Measurements from ENCODE around the gene ALG1.

DNA sequence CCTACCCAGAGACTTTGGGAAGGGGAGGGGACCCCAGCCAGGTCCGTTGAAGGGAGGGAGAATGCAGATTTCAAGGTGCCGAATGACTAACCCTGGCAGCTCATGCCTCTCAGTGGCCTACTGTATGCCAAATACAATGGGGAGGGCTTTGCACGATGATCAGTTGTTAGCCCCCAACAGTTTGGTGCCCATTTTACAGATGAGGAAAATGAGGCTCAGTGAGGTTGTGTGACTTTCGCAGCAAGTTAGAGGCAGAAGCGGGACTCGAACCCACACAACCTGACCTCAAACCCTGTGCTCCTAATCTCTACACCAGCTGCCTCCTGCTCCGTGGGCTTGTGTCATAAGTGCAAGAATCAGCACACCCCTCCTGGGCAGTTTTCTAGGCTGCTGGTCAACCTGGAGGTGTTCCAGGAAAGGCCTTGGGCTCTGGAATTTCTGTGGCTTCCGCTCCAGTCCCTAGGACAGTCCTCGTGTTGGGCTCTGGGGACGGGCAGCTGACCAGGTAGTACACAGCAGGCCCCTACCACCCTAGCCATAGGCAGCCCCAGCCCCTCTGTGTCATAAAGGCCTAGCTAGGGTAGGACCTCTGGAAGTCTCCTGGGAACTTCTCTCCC lies 26.0 kb upstream of the ALG1 start:
- TF ChIP-seq EZH2 (IDR thresholded peaks at IDR 0.05) (no peak), POLR2AphosphoS5 (IDR thresholded peaks at IDR 0.05; ENCODE audit: borderline replicate concordance, low read depth, low read length) (no peak), FOXP2 (optimal IDR thresholded peaks at IDR 0.05; ENCODE audit: control extremely low read depth, extremely low read length, insufficient read depth) (no peak)

Measured in SK-N-MC (cell line).